Measurements from ENCODE around the gene ALPK1. TPM values are rescaled to one million over a fixed set of nuclear protein-coding genes. Genes with fewer than 3 reads are reported as not detected.

Gene ALPK1
- total and polyA plus RNA-seq, 2 donors = 11.8 to 34.0 TPM

DNA sequence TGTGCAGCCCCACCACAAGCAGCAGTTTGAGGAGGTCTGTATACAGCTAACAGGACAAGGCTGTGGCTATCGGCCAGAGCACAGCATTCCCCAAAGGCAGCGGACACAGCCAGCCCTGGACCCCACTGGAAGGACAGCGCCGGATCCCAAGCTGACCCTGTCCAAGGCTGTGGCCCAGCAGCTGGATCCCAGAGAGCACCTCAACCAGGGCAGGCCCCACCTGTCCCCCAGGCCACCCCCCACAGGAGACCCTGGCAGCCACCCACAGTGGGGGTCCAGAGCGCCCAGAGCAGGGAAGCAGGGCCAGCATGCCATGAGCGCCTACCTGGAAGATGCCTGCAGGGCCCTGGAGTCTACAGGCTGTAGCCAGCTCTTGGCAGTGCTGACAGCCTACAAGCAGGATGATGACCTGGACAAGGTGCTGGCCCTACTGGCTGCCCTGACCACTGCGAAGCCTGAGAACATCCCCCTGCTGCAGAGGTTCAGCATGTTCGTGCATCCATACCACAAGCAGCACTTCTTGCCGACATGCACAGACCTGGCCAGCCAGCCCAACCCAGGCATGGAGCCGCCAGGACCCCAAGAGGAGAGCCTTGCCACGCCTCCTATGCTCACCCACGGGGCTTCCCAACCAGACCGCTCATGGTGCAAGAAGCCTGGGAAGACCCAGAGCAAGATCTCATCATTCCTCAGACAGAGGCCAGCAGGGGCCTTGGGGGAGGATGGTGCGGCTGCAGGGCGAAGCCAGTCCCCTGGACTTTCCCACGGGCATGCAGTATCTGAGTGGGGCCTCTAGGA, 62.0 kb downstream of the ALPK1 start:
- Histone ChIP-seq H3K36me3 (ENCODE audit: insufficient read depth) (no peaks in the 10 kb centered on the region), H3K27ac (ENCODE audit: low read depth) (no peak overlapping the region), H3K4me1 (ENCODE audit: insufficient read depth) (no peaks in the 10 kb centered on the region), H3K4me3 (ENCODE audit: low read depth, low read length) (no peak overlapping the region)
- 98% methylated on average over 16 of the region's 16 CpGs for WGBS
- DNase-seq (ENCODE audit: extremely low spot score) = no peak

- Histone ChIP-seq H3K4me3 (ENCODE audit: low read depth, low read length) (no peak overlapping the region), H3K4me1 (ENCODE audit: insufficient read depth) (no peaks in the 10 kb centered on the region), H3K36me3 (ENCODE audit: insufficient read depth) (no peaks in the 10 kb centered on the region), H3K27ac (ENCODE audit: low read depth) (no peak overlapping the region)
- no peak for DNase-seq (ENCODE audit: extremely low spot score)
- 67% methylated on average over 6 of the region's 6 CpGs for WGBS
Observed at GRCh38 chr4:112361181-112361791, 64.1 kb downstream of the ALPK1 start.

DNA sequence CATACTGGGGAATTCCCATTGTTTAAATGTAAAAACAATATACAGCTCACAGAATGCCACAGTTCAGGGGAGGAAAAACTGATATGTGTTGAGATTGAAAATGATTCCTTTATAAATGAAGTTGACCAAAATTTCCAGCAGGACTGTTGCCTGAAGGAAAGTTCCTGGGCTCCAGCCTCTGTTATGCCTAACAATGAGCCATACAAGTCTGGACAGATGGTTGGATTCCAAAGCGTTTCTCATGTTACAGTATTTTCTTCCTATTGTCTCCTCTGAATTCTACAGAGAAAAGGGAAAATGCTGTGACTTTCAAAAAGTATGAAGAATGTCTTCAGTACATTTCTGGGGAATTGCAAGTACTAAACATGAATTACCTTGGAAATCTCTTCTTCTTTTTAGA, 73.3 kb downstream of the ALPK1 start:
- Histone ChIP-seq H3K36me3 (ENCODE audit: insufficient read depth) (no peaks in the 10 kb centered on the region), H3K4me3 (ENCODE audit: low read depth, low read length) (no peak overlapping the region), H3K27ac (ENCODE audit: low read depth) (no peak overlapping the region), H3K4me1 (ENCODE audit: insufficient read depth) (no peaks in the 10 kb centered on the region)
- DNase-seq (ENCODE audit: extremely low spot score) = no peak
- 52% methylated on average over 1 of the region's 1 CpG for WGBS

DNA sequence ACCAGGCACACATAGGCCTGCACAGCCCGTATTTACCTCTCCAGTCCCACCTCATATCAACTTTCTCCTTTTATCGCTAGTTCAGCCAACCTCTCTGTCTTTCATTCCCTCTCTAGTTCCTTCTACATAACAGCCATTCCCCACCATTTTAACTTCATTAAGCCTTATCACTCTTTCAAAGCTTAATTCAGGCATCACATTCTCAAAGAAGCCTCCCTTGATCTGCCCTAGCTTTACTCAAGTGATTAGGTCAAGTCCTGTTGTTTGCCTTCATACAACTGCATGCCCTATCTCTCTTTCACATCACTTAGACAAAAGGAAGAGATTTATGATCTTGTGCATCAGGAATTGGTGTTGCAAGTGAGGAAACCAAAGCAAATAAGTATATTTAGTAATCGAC, 74.2 kb downstream of the ALPK1 start:
- WGBS = 87% methylated on average over 3 of the region's 3 CpGs
- DNase-seq (ENCODE audit: extremely low spot score) = no peak

DNA sequence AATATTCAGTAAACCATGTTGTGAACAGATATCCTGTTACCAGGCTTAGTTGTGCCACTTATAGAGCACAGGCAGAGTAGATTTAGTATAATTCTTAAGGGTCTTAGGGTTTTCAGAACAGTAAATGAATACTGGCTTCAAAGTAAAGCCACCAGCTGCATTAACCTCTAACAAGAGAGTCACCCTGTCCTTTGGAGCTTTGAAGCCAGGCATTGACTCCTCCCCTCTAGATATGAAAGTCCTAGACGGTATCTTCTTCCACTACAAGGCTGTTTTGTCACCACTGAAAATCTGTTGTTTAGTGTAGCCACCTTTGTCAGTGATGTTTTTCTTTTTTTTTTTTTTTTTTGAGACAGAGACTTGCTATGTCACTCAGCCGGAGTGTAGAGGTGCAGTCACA, 77.7 kb downstream of the ALPK1 start:
- no peak overlapping the region for H3K4me3 ChIP-seq (ENCODE audit: low read depth, low read length)
- WGBS = 93% methylated on average over 2 of the region's 2 CpGs
- no peaks in the 10 kb centered on the region for H3K36me3 ChIP-seq (ENCODE audit: insufficient read depth)
- DNase-seq (ENCODE audit: extremely low spot score) = no peak
- H3K4me1 ChIP-seq (ENCODE audit: insufficient read depth) = no peaks in the 10 kb centered on the region
- H3K27ac ChIP-seq (ENCODE audit: low read depth) = no peak overlapping the region

More for the DNA sequence above, 74.2 kb downstream of the ALPK1 start:
- Histone ChIP-seq H3K27ac (ENCODE audit: low read depth) (no peak overlapping the region), H3K4me1 (ENCODE audit: insufficient read depth) (no peaks in the 10 kb centered on the region), H3K36me3 (ENCODE audit: insufficient read depth) (no peaks in the 10 kb centered on the region), H3K4me3 (ENCODE audit: low read depth, low read length) (no peak overlapping the region)

DNA sequence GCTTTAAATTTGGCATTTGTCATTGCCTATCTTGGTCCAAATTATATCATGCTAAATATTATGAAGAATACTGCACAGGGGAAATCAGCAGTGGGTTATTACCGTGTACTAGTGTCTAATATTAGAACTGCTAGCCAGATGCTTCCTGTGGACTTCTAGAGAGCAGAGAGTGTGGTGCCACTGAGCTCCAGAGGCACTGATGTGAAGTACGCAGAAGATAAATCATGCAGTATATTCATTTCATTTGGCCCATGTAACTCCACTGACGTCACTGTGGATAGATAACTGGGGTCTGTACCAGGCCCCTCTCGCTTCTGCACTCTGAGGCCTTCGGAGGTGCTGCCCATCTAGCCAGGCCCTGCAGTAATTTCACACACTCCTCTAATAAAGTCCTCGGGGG, 80.0 kb downstream of the ALPK1 start:
- peaks cover 2% of the 10 kb centered on the region for H3K36me3 ChIP-seq (ENCODE audit: insufficient read depth)
- no peak overlapping the region for H3K4me3 ChIP-seq (ENCODE audit: low read depth, low read length)
- H3K4me1 ChIP-seq (ENCODE audit: insufficient read depth) = no peaks in the 10 kb centered on the region
- WGBS = 79% methylated on average over 6 of the region's 6 CpGs
- no peak for DNase-seq (ENCODE audit: extremely low spot score)
- H3K27ac ChIP-seq (ENCODE audit: low read depth) = no peak overlapping the region

GRCh38 chr4:112377594-112378242, 80.5 kb downstream of the ALPK1 start:
- Histone ChIP-seq H3K4me1 (ENCODE audit: insufficient read depth) (no peaks in the 10 kb centered on the region), H3K4me3 (ENCODE audit: low read depth, low read length) (no peak overlapping the region), H3K36me3 (ENCODE audit: insufficient read depth) (peaks cover 3% of the 10 kb centered on the region), H3K27ac (ENCODE audit: low read depth) (no peak overlapping the region)
- 90% methylated on average over 13 of the region's 13 CpGs for WGBS
- DNase-seq (ENCODE audit: extremely low spot score) = no peak

DNA sequence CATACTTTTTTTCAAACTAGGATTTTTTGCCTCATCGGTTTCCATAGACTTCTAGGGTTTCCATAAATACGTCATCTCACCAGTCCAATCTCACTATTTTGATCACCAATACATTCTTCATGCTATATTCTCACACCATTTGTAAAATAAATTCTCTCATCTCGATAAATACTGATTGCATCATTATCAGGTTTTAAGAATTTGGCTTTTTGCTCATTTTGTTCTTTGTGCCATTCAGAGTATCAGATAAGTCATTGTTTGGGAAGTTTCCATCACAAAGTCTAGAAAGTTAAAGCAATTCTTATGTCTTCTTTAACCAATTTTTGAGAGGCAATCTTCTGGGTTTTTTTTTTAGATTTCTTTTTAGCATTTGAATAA, 81.1 kb downstream of the ALPK1 start:
- Histone ChIP-seq H3K4me1 (ENCODE audit: insufficient read depth) (no peaks in the 10 kb centered on the region), H3K36me3 (ENCODE audit: insufficient read depth) (peaks cover 3% of the 10 kb centered on the region), H3K27ac (ENCODE audit: low read depth) (no peak overlapping the region), H3K4me3 (ENCODE audit: low read depth, low read length) (no peak overlapping the region)
- DNase-seq (ENCODE audit: extremely low spot score) = no peak
- WGBS = 94% methylated on average over 3 of the region's 3 CpGs

GRCh38 chr4:112378858-112379257, 81.7 kb downstream of the ALPK1 start:
- peaks cover 3% of the 10 kb centered on the region for H3K36me3 ChIP-seq (ENCODE audit: insufficient read depth)
- DNase-seq (ENCODE audit: extremely low spot score) = no peak
- 62% methylated on average over 3 of the region's 3 CpGs for WGBS
- no peaks in the 10 kb centered on the region for H3K4me1 ChIP-seq (ENCODE audit: insufficient read depth)
- no peak overlapping the region for H3K4me3 ChIP-seq (ENCODE audit: low read depth, low read length)
- no peak overlapping the region for H3K27ac ChIP-seq (ENCODE audit: low read depth)

GRCh38 chr4:112379306-112379705, 82.1 kb downstream of the ALPK1 start:
- H3K4me1 ChIP-seq (ENCODE audit: insufficient read depth) = no peaks in the 10 kb centered on the region
- DNase-seq (ENCODE audit: extremely low spot score) = no peak
- H3K4me3 ChIP-seq (ENCODE audit: low read depth, low read length) = no peak overlapping the region
- H3K36me3 ChIP-seq (ENCODE audit: insufficient read depth) = peaks cover 3% of the 10 kb centered on the region
- 47% methylated on average over 26 of the region's 26 CpGs for WGBS
- H3K27ac ChIP-seq (ENCODE audit: low read depth) = no peak overlapping the region

DNA sequence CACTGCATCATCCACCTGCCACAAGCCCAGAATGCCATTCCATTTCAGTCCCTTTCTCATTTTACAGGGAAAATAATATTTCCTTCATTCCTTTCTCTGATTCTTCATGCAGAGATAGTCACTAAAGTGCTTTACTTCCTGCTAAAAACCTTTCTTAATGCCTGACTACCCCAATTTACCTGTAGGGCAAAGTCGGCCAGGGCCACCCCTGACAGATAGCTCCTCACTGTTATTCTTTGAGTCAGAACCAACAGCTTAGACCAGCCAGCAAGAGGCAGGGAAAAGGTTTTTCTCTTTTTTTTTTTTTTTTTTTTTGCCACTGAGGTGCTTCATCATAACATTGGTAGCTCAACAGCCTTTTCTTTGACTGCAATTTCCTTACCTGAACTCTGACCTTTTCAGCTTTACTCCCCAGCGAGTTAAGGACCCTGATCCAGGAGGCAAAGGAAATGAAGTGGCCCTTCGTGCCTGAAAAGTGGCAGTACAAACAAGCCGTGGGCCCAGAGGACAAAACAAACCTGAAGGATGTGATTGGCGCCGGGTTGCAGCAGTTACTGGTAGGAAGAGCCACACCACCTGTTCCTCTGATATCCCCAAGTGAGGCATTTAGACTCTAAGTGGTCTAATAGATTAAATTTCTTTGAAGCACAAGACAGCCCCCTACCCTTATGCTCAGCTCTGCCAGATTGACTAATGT, 85.0 kb downstream of the ALPK1 start:
- DNase-seq (ENCODE audit: extremely low spot score) = no peak
- Histone ChIP-seq H3K36me3 (ENCODE audit: insufficient read depth) (peaks cover 3% of the 10 kb centered on the region), H3K4me3 (ENCODE audit: low read depth, low read length) (no peak overlapping the region), H3K27ac (ENCODE audit: low read depth) (no peak overlapping the region), H3K4me1 (ENCODE audit: insufficient read depth) (no peaks in the 10 kb centered on the region)
- WGBS = 79% methylated on average over 6 of the region's 6 CpGs

GRCh38 chr4:112386071-112386470, 88.9 kb downstream of the ALPK1 start:
- Histone ChIP-seq H3K4me3 (ENCODE audit: low read depth, low read length) (no peak overlapping the region), H3K4me1 (ENCODE audit: insufficient read depth) (no peaks in the 10 kb centered on the region), H3K36me3 (ENCODE audit: insufficient read depth) (peaks cover 6% of the 10 kb centered on the region), H3K27ac (ENCODE audit: low read depth) (no peak overlapping the region)
- no peak for DNase-seq (ENCODE audit: extremely low spot score)
- WGBS = 88% methylated on average over 4 of the region's 4 CpGs

DNA sequence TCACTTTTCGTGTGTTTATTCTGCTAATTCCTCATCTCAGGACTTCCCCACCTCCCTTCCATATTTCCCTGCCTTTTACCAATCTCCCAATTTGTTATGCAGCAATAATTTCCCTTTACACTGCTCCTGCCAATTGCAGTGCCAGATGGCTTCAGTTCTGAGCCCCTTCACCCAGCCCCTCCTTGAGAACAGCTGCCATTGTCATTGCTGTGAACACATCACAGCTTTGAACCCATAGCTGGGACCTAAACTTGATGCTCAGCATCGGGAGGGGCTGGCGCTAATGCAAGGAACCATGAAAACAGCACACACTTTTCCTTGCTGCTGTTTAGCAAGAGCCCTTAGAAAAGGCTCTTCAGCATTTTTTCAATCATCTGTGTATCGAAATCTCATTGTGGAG, 104.9 kb downstream of the ALPK1 start:
- DNase-seq (ENCODE audit: extremely low spot score) = no peak
- H3K4me3 ChIP-seq (ENCODE audit: low read depth, low read length) = no peak overlapping the region
- H3K27ac ChIP-seq (ENCODE audit: low read depth) = no peak overlapping the region
- H3K36me3 ChIP-seq (ENCODE audit: insufficient read depth) = no peaks in the 10 kb centered on the region
- no peaks in the 10 kb centered on the region for H3K4me1 ChIP-seq (ENCODE audit: insufficient read depth)
- 75% methylated on average over 4 of the region's 4 CpGs for WGBS

Measured in urinary bladder (tissue), 4 donors.